ENCODE results near the gene TM6SF1. TPM values are rescaled to one million over a fixed set of nuclear protein-coding genes. Genes with fewer than 3 reads are reported as not detected.
"Not testable (repeated sequence)": the region's sequence is repeated elsewhere in the genome, so short reads cannot be mapped to it uniquely, and the experiment has no call there.

Gene TM6SF1
- polyA plus RNA-seq, 1 donor (not counting 4 experiments of a cell fraction or from before 2014, with no cell fraction given), result 0.05 TPM

DNA sequence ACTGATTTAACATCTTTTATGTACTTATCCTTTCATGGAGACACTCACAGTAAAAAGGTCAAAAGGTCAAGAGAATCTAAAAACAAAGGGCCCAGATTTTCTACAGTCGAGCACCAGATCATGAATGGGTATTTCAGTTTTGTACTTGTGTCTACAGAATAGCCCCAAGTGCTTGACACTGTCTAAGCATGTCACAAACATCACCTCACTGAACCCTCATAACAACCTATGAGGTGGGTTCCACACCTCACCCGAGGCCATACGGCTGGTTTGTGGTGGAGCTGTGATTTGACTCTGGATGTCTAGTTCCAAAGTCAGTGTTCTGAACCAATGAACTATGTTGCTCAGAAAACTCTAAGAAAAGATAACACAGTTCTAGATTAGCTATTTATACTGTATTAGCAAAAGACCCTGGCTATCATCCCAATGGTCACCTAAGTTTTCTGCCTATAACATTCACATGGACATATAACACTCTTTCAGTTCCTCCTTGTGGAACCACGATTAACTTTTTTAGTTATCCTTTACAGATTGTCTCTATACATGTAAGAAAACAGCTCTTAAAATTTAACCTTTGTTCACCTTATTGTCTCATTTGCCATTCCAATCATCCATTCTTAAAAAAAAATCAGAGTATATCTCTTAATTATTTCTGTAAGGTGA, 25.5 kb downstream of the TM6SF1 start:
- Histone ChIP-seq H3K27ac (ENCODE audit: control insufficient read depth, insufficient read depth, low read length) (no peak overlapping the region), H3K79me2 (ENCODE audit: control insufficient read depth, insufficient read depth, low read length) (no peaks in the 10 kb centered on the region), H3K36me3 (ENCODE audit: control insufficient read depth in 2 of 2, extremely low read depth in 1 of 2, insufficient read depth in 2 of 2, low read length in 2 of 2) (no peaks in the 10 kb centered on the region), H3K9me3 (ENCODE audit: control insufficient read depth, low read depth, low read length) (no peaks in the 10 kb centered on the region), H3K9me1 (ENCODE audit: control insufficient read depth, extremely low read depth, insufficient read depth, low read length) (no peaks in the 10 kb centered on the region), H2AFZ (ENCODE audit: control insufficient read depth, low read length) (no peak overlapping the region), H3K9ac (ENCODE audit: control insufficient read depth, extremely low read depth, insufficient read depth, low read length) (no peak overlapping the region), H3K4me2 (ENCODE audit: control insufficient read depth, extremely low read depth, insufficient read depth, low read depth, low read length) (no peak overlapping the region), H3K4me3 (ENCODE audit: control insufficient read depth in 2 of 3, extremely low read depth in 1 of 3, insufficient read depth in 2 of 3, low read depth in 1 of 3, low read length in 3 of 3) (no peak overlapping the region), H3K4me1 (ENCODE audit: control insufficient read depth, extremely low read depth, insufficient read depth, low read length) (no peaks in the 10 kb centered on the region), H4K20me1 (ENCODE audit: control insufficient read depth, extremely low read depth, insufficient read depth, low read length) (no peaks in the 10 kb centered on the region), H3K27me3 (ENCODE audit: control insufficient read depth, extremely low read depth, insufficient read depth, low read length) (no peaks in the 10 kb centered on the region)
- DNase-seq (ENCODE audit: low read depth, low spot score) (no peak), FAIRE-seq (no peak)
- dilution Hi-C loops (cut with MboI; ENCODE audit: extremely low pct_ligation_motif_present, low sequenced_read_pairs), result no loop called here
- no peak for TF ChIP-seq EZH2 (IDR thresholded peaks at IDR 0.05; ENCODE audit: low read length)
- TF ChIP-seq CTCF (optimal IDR thresholded peaks at IDR 0.05 in 1 of 3, IDR thresholded peaks at IDR 0.05 in 1 of 3, conservative IDR thresholded peaks at IDR 0.05 in 1 of 3; ENCODE audit: extremely low read depth in 1 of 3, insufficient read depth in 2 of 3, low read length in 3 of 3), result no peak

DNA sequence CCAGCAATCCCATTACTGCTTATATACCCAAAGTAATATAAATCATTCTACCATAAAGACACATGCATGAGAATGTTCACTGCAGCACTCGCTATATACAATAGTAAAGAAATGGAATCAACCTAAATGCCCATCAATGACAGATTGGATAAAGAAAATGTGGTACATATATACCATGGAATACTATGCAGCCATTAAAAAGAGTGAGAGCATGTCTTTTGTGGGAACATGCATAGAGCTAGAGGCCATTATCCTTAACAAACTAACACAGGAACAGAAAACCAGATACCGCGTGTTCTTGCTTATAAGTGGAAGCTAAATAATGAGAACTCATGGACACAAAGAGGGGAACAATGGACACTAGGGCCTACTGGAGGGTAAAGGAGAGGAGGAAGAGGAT, 34.7 kb downstream of the TM6SF1 start:
- H3K4me1 ChIP-seq (ENCODE audit: control insufficient read depth, extremely low read depth, insufficient read depth, low read length); H4K20me1 ChIP-seq (ENCODE audit: control insufficient read depth, extremely low read depth, insufficient read depth, low read length); FAIRE-seq; H3K4me3 ChIP-seq (ENCODE audit: control insufficient read depth in 2 of 3, extremely low read depth in 1 of 3, insufficient read depth in 2 of 3, low read depth in 1 of 3, low read length in 3 of 3); dilution Hi-C loops (cut with MboI; ENCODE audit: extremely low pct_ligation_motif_present, low sequenced_read_pairs); H3K9me1 ChIP-seq (ENCODE audit: control insufficient read depth, extremely low read depth, insufficient read depth, low read length); H3K9me3 ChIP-seq (ENCODE audit: control insufficient read depth, low read depth, low read length); H3K4me2 ChIP-seq (ENCODE audit: control insufficient read depth, extremely low read depth, insufficient read depth, low read depth, low read length); H3K79me2 ChIP-seq (ENCODE audit: control insufficient read depth, insufficient read depth, low read length); DNase-seq (ENCODE audit: low read depth, low spot score); H2AFZ ChIP-seq (ENCODE audit: control insufficient read depth, low read length); H3K9ac ChIP-seq (ENCODE audit: control insufficient read depth, extremely low read depth, insufficient read depth, low read length); H3K27me3 ChIP-seq (ENCODE audit: control insufficient read depth, extremely low read depth, insufficient read depth, low read length); H3K36me3 ChIP-seq (ENCODE audit: control insufficient read depth in 2 of 2, extremely low read depth in 1 of 2, insufficient read depth in 2 of 2, low read length in 2 of 2); H3K27ac ChIP-seq (ENCODE audit: control insufficient read depth, insufficient read depth, low read length): not testable (repeated sequence)

DNA sequence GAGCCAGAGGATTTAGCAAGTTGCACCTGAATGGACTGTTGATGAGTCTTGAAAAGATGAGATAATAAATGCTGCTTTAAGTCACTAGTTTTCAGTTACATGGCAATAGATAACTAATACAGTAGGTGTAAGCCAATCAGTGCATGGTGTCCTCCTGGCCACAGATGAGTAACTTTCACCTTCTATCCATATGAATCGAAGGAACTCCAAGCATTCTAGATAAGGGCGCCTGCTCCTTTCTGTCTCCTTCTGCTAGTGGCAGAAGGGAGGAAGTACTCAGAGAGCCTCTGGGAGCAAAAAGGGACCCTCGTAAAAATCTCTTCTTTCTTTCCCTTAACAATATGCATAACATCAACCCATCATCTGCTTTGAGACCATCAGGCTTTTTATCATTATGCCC, 37.3 kb downstream of the TM6SF1 start:
- FAIRE-seq (no peak), DNase-seq (ENCODE audit: low read depth, low spot score) (no peak)
- H2AFZ ChIP-seq (ENCODE audit: control insufficient read depth, low read length), result no peak overlapping the region
- H3K79me2 ChIP-seq (ENCODE audit: control insufficient read depth, insufficient read depth, low read length), result no peaks in the 10 kb centered on the region
- no peaks in the 10 kb centered on the region for H3K4me1 ChIP-seq (ENCODE audit: control insufficient read depth, extremely low read depth, insufficient read depth, low read length)
- no peak overlapping the region for H3K27ac ChIP-seq (ENCODE audit: control insufficient read depth, insufficient read depth, low read length)
- H3K9ac ChIP-seq (ENCODE audit: control insufficient read depth, extremely low read depth, insufficient read depth, low read length), result no peak overlapping the region
- H4K20me1 ChIP-seq (ENCODE audit: control insufficient read depth, extremely low read depth, insufficient read depth, low read length), result no peaks in the 10 kb centered on the region
- peaks cover 0 to 5% of the 10 kb centered on the region in 2 experiments for H3K36me3 ChIP-seq (ENCODE audit: control insufficient read depth in 2 of 2, extremely low read depth in 1 of 2, insufficient read depth in 2 of 2, low read length in 2 of 2)
- no peak overlapping the region for H3K4me3 ChIP-seq (ENCODE audit: control insufficient read depth in 2 of 3, extremely low read depth in 1 of 3, insufficient read depth in 2 of 3, low read depth in 1 of 3, low read length in 3 of 3)
- H3K27me3 ChIP-seq (ENCODE audit: control insufficient read depth, extremely low read depth, insufficient read depth, low read length), result no peaks in the 10 kb centered on the region
- no peak overlapping the region for H3K4me2 ChIP-seq (ENCODE audit: control insufficient read depth, extremely low read depth, insufficient read depth, low read depth, low read length)
- TF ChIP-seq CTCF (optimal IDR thresholded peaks at IDR 0.05 in 1 of 3, IDR thresholded peaks at IDR 0.05 in 1 of 3, conservative IDR thresholded peaks at IDR 0.05 in 1 of 3; ENCODE audit: extremely low read depth in 1 of 3, insufficient read depth in 2 of 3, low read length in 3 of 3), result no peak
- TF ChIP-seq EZH2 (IDR thresholded peaks at IDR 0.05; ENCODE audit: low read length), result no peak
- H3K9me3 ChIP-seq (ENCODE audit: control insufficient read depth, low read depth, low read length), result no peaks in the 10 kb centered on the region
- dilution Hi-C loops (cut with MboI; ENCODE audit: extremely low pct_ligation_motif_present, low sequenced_read_pairs), result no loop called here
- no peaks in the 10 kb centered on the region for H3K9me1 ChIP-seq (ENCODE audit: control insufficient read depth, extremely low read depth, insufficient read depth, low read length)
